ENCODE data around the gene ZMIZ1.
A peak's percentile ranks its signal among the peaks of the same experiment; 100 is the strongest.

ZMIZ1 gene, protein sequence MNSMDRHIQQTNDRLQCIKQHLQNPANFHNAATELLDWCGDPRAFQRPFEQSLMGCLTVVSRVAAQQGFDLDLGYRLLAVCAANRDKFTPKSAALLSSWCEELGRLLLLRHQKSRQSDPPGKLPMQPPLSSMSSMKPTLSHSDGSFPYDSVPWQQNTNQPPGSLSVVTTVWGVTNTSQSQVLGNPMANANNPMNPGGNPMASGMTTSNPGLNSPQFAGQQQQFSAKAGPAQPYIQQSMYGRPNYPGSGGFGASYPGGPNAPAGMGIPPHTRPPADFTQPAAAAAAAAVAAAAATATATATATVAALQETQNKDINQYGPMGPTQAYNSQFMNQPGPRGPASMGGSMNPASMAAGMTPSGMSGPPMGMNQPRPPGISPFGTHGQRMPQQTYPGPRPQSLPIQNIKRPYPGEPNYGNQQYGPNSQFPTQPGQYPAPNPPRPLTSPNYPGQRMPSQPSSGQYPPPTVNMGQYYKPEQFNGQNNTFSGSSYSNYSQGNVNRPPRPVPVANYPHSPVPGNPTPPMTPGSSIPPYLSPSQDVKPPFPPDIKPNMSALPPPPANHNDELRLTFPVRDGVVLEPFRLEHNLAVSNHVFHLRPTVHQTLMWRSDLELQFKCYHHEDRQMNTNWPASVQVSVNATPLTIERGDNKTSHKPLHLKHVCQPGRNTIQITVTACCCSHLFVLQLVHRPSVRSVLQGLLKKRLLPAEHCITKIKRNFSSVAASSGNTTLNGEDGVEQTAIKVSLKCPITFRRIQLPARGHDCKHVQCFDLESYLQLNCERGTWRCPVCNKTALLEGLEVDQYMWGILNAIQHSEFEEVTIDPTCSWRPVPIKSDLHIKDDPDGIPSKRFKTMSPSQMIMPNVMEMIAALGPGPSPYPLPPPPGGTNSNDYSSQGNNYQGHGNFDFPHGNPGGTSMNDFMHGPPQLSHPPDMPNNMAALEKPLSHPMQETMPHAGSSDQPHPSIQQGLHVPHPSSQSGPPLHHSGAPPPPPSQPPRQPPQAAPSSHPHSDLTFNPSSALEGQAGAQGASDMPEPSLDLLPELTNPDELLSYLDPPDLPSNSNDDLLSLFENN

DNA sequence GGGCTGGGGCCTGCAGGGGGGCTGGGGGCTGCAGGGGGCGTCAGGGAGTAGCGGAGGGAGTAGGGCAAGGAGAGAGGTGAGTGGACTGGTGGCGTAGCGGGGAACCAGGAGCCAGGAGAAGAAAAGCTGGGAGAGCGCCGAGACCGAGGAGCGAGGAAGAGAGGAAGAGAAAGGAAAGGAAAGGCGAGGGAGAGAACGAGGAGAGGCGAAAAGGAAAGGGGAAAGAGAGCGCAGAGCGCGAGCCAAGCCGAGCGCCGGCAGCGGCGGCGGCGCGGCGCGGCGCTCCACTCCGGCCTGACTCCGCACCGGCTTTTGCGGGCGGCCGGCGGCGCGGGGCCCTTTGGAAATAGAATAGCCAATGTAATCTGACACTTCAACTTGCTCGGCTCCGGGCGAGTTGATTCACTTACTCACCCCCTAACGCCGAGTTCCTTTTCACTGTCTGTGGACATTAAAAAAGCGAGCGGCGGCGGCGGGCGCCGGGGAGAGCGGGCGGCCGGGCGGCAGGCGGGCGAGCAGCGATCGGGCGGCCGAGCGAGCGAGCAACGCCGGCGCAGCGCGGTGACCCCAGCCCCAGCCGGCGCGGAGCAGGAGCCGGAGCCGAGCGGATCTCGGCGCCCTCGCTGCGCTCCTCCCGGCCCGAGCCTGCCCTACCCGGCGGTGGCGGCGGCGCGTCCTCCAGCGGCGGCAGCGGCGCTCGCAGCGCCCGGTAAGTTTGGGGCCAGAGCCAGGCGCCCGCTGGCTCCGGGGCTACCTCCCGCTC lies at the start of gene ZMIZ1:
Gene ZMIZ1 (plus strand): TSS at position 405 of the 763 bp plus-strand sequence. CDS start 132,667 bp downstream, outside the sequence.
- peak; percentile 66 to 76 for DNase-seq (ENCODE audit: low read depth in 2 of 2)

DNA sequence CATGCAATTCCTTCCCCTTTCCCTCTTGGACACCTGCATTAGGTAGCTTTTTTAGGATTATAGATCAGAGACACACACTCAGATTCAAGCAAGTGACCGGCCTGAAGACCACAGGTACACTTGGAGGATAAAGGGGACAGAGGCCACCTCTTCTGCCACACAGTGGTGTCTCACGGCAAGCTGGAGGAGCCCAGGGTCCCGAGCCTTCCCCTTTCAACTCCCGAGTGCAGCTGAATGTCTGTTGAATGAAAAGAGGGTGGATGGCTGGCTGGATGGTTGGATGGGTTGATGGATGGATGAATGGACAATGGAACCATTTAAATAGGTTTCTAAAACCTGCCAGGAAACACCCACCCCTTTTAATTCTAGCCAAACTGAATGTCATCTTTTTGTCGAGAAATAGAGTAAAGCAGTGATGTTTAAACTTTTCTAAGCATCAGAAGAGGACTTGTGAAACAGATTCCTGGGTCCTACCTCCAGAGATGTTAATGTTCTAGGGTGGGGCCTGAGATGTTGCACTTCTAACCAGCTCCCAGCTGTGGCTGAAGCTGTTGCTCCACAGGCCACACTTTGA lies 49.2 kb upstream of the ZMIZ1 start:
- no peak for DNase-seq (ENCODE audit: low read depth in 2 of 2)

DNA sequence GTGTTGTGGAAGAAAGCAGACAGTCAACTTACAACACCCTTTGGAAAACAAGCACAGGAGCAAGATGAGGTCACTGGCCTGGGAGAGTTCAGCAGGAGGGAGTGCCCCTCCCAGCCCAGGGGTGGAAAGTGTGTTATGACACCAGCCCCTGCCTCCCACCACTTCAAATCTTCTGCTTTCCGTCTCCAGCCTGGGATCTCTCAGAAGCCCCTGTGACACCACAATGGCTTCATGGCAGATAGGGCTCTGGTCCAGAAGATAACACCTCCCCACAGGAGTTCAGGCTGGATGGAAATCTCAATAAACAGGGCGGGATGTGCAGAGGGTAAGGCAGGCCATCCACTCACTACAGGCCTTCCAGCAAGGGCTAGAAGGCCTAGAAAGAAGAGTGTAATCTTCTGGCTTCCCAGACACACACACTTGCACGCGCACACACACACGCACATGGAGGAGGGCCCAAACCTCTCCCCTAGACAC lies 48.7 kb upstream of the ZMIZ1 start:
- DNase-seq (ENCODE audit: low read depth in 2 of 2) = no peak

DNA sequence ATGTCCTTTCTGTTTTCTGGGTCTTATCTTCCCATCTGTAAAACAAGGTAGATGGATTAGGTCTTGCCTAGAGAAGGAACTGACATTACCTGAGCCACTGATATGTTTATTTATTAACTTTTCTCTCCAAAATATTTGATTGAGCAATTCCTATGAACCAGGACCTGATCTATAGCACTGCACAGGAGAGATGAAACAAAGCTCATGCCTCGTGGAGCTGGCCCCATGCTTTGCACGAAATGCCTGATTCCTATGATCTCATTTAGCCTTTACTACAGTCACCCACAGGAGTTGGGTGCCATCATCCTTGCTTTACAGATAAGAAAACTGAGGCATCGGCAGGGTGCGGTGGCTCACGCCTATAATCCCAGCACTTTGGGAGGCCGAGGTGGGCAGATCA lies 48.2 kb upstream of the ZMIZ1 start:
- DNase-seq (ENCODE audit: low read depth in 2 of 2) = no peak

DNA sequence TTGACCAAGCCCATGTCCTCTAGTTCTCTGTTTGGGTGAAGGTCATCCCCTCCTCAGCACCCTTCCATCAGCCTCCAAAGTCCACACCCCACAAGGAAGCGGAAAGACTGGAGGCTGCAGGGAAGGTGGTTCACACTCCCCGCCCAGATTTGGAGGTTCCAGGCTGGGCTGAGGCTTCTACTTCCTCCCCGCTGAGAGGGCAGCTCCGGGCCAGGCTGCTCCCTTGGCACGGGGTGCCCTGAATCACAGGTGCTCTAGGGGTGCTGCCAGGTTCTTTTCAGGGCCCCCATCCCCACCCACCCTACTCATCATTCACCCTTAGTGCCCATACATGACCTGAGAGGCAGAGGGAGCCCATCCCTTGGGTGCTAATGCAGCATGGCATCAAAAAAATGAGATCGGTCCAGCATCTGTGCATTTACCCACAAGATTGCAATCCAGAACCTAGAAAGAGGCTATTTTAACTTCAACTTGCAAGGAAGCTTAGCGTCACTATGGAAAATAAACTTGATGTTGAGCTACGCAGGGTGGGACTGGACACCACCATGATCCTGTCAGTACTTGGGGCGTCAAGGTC lies 47.3 kb upstream of the ZMIZ1 start:
- no peak for DNase-seq (ENCODE audit: low read depth in 2 of 2)

DNA sequence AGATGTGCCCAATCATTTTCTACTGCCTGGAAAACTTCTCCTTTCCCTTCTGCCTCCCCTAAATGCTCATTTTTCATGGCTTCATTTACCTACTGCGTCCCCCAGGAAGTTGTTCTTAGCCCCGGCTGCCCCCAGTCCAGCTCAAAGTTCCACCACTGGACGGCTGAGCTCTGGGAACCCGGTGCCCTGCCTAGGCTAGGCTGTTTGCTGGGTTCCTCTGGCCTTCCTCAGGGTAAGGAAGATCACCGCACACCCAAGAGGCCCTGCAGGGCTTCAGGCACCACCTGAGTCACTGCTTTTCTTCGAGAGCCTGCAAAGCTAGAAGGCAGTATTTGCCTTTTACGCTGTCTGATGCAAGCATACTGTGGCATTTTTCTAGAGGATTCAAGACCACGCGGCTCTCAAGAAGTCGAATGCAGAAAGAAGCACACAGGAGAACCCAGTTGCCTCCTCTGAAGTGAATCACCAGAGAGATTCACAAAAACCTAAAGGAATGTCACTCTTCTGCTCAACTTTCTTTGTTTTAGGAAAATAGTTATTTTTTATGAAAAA lies 46.7 kb upstream of the ZMIZ1 start:
- DNase-seq (ENCODE audit: low read depth in 2 of 2) = no peak

DNA sequence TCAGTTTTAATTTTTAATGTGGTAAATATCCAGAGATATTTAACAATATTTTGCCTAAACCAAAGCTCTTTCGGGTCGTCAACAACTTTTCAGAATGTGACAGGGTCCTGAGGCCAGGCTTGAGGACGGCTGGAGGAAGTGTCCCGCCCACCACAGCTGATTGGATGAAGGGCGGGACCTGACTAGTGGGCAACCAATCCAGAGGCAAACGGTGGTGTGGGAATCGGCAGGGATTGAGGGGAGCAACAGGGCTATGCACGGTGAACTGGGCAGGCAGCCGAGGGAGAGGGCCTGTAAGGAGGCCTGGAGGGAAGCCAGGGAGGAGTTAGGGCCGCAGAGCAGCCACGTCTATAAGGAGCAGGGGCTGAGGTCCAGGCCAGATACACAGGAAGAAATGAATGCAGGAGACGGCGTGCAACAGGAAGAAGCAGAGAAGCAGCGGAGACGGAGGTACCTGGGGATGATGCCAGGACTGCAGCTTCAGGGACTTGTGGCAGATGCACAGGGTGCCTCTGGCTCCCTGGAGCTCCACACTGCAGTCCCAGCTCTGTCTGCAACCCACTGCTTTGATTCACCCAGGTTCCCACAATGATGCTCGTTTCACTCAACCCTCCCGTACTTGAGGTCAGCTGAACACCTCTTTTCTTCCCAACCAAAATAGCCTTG lies 46.1 kb upstream of the ZMIZ1 start:
- DNase-seq (ENCODE audit: low read depth in 2 of 2) = no peak

DNA sequence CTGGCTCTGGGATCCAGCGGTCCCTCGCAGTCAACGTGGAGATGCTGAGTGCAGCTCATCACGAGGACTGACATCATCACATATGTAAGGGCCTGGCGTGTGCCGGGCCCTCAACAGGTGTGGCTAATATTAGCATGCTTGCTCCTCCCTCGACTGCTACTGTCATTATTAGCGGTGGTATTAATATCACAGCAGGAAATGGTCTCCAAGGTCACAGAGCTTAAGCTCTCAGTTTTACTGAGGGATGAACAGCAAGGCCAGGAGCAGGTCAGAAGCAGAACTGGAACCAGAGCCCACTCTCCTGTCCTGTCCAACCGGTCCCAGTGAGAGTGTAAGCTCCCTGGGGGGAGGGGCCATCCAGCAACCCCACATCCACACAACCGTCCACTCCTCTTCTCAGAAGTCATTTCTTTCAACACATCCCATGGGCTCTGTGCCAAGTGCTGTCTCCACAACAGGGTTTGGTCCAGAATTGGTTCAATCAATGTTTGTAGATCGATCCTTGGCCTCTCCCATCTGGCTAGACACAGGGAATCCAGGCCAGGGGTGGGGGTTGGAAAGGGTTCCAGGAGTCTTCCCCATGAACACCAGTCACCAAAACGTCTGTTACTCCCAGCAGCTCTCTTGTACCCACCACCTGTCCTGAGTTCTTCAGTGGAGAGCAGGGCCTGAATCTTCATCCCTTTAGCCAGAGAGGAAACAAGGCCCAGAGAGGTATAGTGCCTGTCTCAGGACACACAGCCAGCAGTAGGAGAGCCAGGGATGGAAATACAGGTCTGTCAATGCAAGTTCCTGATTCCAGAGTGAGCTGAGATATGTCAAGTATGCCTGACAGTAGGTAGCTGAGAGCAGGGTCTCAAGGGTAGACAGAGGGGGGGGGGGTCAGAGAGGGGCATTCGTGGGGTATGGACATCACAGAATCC lies 45.3 kb upstream of the ZMIZ1 start:
- no peak for DNase-seq (ENCODE audit: low read depth in 2 of 2)

DNA sequence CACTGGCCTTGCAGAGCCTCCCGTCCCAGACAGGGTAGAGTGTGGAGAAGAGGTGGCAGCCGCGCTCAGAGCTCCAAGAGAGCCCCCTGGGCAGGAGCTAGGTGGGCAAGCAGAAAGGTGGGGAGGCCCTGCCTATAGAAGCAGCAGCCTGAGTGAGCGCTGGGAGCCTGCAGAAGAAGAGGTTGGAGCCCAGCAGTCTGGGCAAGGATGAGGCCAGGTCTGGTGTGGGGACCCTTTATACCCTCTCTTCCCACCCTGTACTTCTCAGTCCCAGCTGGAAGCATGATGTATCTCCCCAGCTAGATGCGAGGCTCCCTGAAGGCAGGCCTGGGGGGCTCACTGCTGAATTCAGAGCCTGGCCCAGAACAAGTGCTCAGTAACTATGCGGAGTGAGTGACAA lies 44.5 kb upstream of the ZMIZ1 start:
- no peak for DNase-seq (ENCODE audit: low read depth in 2 of 2)

DNA sequence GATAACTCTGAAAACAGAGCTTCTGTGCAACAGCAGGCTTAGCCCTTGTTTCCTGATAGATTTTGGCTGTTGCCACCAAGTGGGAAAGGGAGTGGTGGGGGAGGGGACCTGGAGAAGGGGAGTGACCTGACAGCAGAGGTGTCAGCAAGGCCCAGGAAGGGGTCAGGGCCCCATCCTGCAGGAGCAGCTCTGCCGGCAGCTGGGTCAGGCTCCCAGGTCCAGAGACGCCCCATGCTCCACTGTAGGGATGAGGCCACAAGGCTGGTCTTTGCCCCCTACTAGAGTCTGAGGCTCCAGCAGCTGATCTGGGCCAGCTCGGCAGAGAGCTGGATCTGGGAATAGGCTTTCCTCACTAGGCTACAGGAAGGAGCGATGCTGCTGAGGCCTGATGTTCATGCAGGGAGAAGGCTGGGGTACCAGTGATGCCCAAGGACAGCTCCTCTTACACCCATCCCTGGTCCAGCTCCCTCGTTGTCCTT lies 44.0 kb upstream of the ZMIZ1 start:
- DNase-seq (ENCODE audit: low read depth in 2 of 2) = no peak

DNA sequence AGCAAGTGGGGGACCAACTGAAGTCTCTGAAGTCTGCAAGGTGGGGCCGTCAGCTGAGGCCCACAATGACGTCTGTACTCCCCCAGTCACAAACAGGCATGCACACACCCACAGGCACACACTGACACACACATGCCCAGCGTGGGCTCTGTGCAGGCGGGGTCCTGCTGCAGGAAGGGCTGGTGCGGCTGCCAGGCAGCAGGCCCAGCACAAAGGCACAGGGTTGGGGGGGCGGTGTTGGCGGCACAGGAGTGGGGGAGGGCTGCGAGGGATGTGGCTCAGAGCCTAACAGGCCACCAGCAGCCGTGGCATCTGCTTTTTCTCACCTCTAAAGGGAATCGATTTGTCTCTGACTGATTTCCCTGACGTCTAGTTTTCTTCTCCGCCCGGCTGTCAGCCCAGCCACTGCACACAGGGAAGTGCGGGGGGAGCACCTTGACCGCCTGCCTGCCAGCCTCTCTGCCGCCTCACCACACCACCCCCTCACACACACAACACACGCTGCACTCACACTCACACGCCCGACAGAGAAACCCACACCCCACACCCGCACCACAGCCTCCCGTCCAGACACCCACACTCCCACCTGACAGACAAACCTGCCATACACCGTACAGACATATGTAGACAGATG lies 43.5 kb upstream of the ZMIZ1 start:
- DNase-seq (ENCODE audit: low read depth in 2 of 2) = peak; percentile 34

DNA sequence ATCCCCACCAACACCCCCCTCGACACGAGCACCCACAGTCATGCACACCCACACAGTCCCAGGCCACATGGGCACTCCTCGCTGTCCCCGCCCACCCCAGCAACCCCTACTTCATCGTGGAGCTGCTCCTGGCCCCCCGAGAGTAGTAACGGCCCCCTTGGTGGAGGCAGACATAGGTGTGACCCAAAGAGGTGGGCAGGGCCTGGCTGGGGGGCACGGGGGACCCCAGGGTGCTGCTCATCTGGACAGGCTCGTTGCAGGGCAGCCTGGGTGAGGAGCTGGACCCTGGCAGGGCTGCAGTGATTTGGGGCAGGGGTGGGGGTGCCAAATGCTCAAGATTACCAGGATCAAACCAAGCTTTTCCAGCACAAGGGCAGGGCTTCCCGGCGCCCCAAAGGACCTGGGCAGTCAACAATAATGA lies 42.4 kb upstream of the ZMIZ1 start:
- no peak for DNase-seq (ENCODE audit: low read depth in 2 of 2)

DNA sequence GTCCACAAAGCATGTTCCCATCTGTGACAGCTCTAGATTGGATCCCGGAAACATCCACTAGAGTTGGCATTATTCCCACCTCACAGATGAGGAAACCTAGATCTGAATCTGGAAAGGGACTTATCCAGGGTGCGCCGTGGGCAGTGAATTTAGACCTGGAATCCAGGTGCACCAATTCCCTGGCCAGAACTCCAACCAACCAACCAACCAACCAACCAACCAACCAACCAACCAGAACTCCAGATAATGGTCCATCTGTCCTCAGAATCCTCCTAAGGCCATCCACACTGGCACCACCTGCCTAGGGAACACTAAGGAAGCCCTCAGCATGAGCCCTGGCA lies 42.0 kb upstream of the ZMIZ1 start:
- DNase-seq (ENCODE audit: low read depth in 2 of 2) = no peak

DNA sequence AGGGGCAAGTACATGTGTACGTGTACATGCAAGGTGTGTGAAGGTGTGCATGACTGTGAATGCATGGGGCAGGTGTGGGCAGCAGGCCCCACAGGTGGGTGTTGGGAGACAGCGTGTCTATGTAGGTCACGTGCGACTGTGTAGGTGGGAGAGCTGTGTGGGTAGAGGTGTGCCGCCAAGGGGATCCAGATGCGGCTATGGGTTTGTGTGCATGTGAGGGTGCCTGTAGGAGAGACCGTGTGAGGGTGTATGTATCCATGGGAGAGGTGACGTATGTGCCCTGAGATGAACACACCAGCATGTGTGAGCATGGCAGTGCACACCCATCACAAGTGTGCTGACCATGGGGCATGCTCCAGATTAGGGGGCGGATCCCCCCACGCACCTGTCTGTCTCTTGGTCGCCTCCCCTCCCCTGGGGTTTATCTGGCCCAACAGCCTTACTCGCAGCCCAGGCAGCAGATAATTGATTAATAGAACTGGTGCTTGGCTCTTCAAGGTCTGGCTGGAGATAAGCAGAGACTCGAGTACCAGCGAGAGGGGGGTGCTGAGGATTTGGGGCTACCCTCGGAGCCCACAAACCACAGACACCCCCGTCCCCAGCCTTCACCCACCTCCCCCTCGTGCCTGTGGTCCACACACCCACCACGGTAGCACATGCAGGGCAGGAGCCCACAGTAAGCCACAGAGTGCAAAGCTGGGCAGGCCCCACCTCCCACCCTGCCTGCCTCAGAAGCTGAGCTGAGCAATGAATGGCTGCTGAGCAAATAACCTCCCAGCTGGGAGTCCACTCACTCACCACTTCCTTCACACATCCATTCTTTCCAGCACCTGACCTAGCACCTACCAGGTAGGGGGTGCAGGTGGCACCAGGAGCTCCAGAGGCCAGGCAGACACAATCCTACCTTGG lies 41.4 kb upstream of the ZMIZ1 start:
- DNase-seq (ENCODE audit: low read depth in 2 of 2) = peak; percentile 42 to 45

DNA sequence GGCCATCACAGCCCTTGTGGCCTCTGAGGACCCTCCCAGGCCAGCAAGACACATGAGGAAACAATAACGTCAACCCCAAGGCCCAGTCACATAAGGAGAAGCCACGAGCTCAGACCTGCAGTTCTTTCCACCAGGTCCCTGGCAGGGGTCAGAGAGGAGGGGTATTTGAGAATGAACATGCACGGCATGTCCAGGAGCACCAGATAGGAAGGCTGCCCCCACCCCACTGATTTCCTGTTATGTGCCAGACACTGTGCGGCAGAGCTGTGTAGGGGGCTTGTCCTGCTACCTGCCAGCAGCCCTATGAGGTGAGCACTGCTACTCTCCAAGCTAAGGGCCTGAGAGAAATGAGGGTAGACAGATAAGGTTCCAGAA lies 40.7 kb upstream of the ZMIZ1 start:
- DNase-seq (ENCODE audit: low read depth in 2 of 2) = no peak

DNA sequence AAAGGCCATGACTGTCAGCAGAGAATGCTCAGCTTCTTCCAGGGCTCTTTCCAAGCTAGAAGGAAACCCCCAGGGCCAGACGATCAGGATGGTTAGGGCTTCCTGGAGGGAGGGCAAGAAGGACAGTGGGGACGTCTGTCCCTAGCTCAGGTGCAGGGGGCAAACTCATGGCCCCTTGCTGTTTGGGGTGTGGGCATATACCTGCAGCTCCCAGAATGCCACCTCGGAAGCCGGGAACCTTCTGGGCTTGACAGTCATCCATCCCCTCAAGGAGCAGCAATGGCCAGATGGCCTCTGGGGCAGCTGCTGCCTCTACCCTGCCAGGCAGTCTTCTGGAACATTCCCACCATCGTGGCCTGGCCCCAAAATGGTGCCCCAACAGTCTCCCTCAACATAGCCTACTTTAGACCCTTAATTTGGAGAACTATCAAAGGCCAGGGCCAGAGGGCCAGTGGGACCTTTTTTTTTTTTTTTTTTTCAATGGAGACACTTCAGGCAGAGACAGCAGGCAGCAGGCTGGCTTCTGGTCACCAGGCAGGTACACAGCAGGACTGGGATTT lies 40.2 kb upstream of the ZMIZ1 start:
- no peak for DNase-seq (ENCODE audit: low read depth in 2 of 2)
